Stimulated activated CD4-positive, alpha-beta T cell treated with anti-CD3 and anti-CD28 coated beads, Interleukin-1b, Interleukin-23, amount 100 ng/mL, for 24 hours (primary cell): Measurements from ENCODE around the gene ACSBG1.

Experiments used
- DNase-seq, 4 experiments: peaks; one replicate each; pipeline ENCODE4 v3.0.0-alpha.2; 2020; ENCODE audit warnings: low read depth in 4 of 4, low spot score in 1 of 4

The ACSBG1 gene

GRCh38 chr15:78133801-78134200 is 100.6 kb downstream of the ACSBG1 start:
- no peak for DNase-seq

- DNase-seq: peak in 3 of 4 experiments; percentile 33 to 71 (median 55)
These were observed 102.9 kb downstream of the ACSBG1 start, which contains the start of gene CIB2 for GRCh38 chr15:78131295-78132061. Gene CIB2 (minus strand): TSS chr15:78131445. CDS start chr15:78131215, 230 bp downstream.

- DNase-seq: peak in 1 of 4 experiments; percentile 28
These were observed 103.7 kb downstream of the ACSBG1 start for GRCh38 chr15:78130466-78131294.

- no peak for DNase-seq
These were observed 104.5 kb downstream of the ACSBG1 start for GRCh38 chr15:78129751-78130287.

GRCh38 chr15:78129077-78129750 is 105.2 kb downstream of the ACSBG1 start:
- DNase-seq: no peak

GRCh38 chr15:78127882-78128281 is 106.5 kb downstream of the ACSBG1 start:
- DNase-seq: no peak

GRCh38 chr15:78125267-78125666 is 109.1 kb downstream of the ACSBG1 start:
- no peak for DNase-seq

- DNase-seq: no peak
These were observed 113.8 kb downstream of the ACSBG1 start for GRCh38 chr15:78120523-78120922.
